Lower leg skin (tissue), 4 donors: ENCODE results near the gene ASIC3. TPM values are rescaled to one million over a fixed set of nuclear protein-coding genes. Genes with fewer than 3 reads are reported as not detected.

Experiments used
- DNase-seq, 2 donors: peaks; one replicate each; pipeline ENCODE4 v3.0.0-alpha.2; 2019; ENCODE audit warnings: low spot score in 2 of 2
- H3K4me3 ChIP-seq: fragments of 200-600 bp; sonication (generic); 2 replicates; pipeline ENCODE4 v1.5.1; 2017; ENCODE audit warnings: mild to moderate bottlenecking, low read depth; ENCODE audit not compliant: poor library complexity, severe bottlenecking
- POLR2A ChIP-seq, 2 donors: fragments of 450-650 bp; IDR thresholded peaks; one replicate each; pipeline ENCODE4 v1.6.1; 2016 to 2017; ENCODE audit warnings: antibody characterized with exemption in 2 of 2, mild to moderate bottlenecking in 1 of 2, moderate library complexity in 1 of 2
- WGBS, 2 donors: methylation state at CpG; one replicate each; pipeline ENCODE4 v1.1.5; 2018; 5-methylcytosine and 5-hydroxymethylcytosine counted together
- intact Hi-C: fragments of 100-400 bp; cut with DNase I; formaldehyde crosslinking; loops from one replicate; pipeline ENCODE4 v1.15.0; 2023; ENCODE audit warnings: low total_unique reads
- total RNA-seq, 4 donors: library from RNA; depleted of rRNA; stranded (reverse); fragments of >200 nt; gene quantifications; one replicate each; pipeline ENCODE4 v1.1.0, GENCODE V29; 2016
- TF ChIP-seq, protein P1 (sequence below), 3 donors: fragments of 450-650 bp; IDR thresholded peaks; one replicate each; pipeline ENCODE4 v1.5.1; 2016; ENCODE audit warnings: antibody characterized with exemption in 3 of 3, mild to moderate bottlenecking in 3 of 3, moderate library complexity in 2 of 3

The ASIC3 gene
- total RNA-seq, 4 donors from 2014 or later = 2.3 to 2.9 (median 2.5) TPM

GRCh38 chr7:151094675-151095074, 46.3 kb downstream of the ASIC3 start:
- DNase-seq = no peak
- TF ChIP-seq, protein P1, sequence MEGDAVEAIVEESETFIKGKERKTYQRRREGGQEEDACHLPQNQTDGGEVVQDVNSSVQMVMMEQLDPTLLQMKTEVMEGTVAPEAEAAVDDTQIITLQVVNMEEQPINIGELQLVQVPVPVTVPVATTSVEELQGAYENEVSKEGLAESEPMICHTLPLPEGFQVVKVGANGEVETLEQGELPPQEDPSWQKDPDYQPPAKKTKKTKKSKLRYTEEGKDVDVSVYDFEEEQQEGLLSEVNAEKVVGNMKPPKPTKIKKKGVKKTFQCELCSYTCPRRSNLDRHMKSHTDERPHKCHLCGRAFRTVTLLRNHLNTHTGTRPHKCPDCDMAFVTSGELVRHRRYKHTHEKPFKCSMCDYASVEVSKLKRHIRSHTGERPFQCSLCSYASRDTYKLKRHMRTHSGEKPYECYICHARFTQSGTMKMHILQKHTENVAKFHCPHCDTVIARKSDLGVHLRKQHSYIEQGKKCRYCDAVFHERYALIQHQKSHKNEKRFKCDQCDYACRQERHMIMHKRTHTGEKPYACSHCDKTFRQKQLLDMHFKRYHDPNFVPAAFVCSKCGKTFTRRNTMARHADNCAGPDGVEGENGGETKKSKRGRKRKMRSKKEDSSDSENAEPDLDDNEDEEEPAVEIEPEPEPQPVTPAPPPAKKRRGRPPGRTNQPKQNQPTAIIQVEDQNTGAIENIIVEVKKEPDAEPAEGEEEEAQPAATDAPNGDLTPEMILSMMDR (IDR thresholded peaks at IDR 0.05) = no peak
- TF ChIP-seq POLR2A (IDR thresholded peaks at IDR 0.05) = no peak
- intact Hi-C loops = no loop called here
- 88% methylated on average over 5 of the region's 5 CpGs for WGBS, 2 donors
- H3K4me3 ChIP-seq = no peak overlapping the region

- intact Hi-C loops = no loop called here
- no peak for DNase-seq
- 56 to 58% methylated on average over 10 of the region's 10 CpGs for WGBS, 2 donors
- TF ChIP-seq, protein P1 (IDR thresholded peaks at IDR 0.05) = no peak
- TF ChIP-seq POLR2A (IDR thresholded peaks at IDR 0.05) = no peak
- H3K4me3 ChIP-seq = no peak overlapping the region
Measured at GRCh38 chr7:151095123-151095797, 46.9 kb downstream of the ASIC3 start.

GRCh38 chr7:151095828-151096475, 47.6 kb downstream of the ASIC3 start:
- no peak for DNase-seq
- no peak for TF ChIP-seq POLR2A (IDR thresholded peaks at IDR 0.05)
- WGBS, 2 donors = 80 to 82% methylated on average over 17 of the region's 17 CpGs
- no peak overlapping the region for H3K4me3 ChIP-seq
- intact Hi-C loops = no loop called here

GRCh38 chr7:151099486-151100211, 51.3 kb downstream of the ASIC3 start:
- intact Hi-C loops = no loop called here
- H3K4me3 ChIP-seq = no peak overlapping the region
- WGBS, 2 donors = 70 to 78% methylated on average over 17 to 20 of the region's 20 CpGs
- DNase-seq = no peak
- TF ChIP-seq, protein P1 (IDR thresholded peaks at IDR 0.05) = no peak
- no peak for TF ChIP-seq POLR2A (IDR thresholded peaks at IDR 0.05)

DNA sequence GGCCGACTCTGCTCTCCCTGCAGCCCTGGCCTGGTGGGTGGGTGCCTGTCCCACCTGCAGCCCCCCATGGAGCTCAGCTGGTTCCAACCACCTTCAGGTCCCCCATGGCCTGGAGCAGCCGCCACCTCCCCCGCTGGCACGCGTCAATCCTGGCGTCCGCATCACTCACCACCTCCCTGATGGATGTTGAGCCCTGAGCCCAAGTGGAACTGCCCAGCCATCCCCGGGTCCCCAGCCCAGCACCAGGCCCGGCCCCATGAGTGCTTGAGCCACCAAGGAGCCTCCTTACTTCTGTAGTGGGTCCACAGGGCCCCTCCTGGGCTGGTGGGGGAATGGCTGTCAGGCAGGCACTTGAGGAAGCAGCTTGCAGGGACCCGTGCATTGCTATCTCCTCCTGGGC, 52.6 kb downstream of the ASIC3 start:
- TF ChIP-seq, protein P1 (IDR thresholded peaks at IDR 0.05) = no peak
- TF ChIP-seq POLR2A (IDR thresholded peaks at IDR 0.05) = no peak
- H3K4me3 ChIP-seq = no peak overlapping the region
- DNase-seq = no peak
- WGBS, 2 donors = 90 to 93% methylated on average over 7 to 10 of the region's 10 CpGs
- intact Hi-C loops = no loop called here
